OCI-M2 (cell line): Measurements from ENCODE around the gene LYG2.
"Not testable (repeated sequence)": the region's sequence is repeated elsewhere in the genome, so short reads cannot be mapped to it uniquely, and the experiment has no call there.

Experiments
- DNase-seq: peaks from one replicate; lab custom pipeline; 2025; ENCODE audit not compliant: unreplicated experiment; lab: John Stamatoyannopoulos, UW

Gene LYG2, protein sequence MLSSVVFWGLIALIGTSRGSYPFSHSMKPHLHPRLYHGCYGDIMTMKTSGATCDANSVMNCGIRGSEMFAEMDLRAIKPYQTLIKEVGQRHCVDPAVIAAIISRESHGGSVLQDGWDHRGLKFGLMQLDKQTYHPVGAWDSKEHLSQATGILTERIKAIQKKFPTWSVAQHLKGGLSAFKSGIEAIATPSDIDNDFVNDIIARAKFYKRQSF

DNA sequence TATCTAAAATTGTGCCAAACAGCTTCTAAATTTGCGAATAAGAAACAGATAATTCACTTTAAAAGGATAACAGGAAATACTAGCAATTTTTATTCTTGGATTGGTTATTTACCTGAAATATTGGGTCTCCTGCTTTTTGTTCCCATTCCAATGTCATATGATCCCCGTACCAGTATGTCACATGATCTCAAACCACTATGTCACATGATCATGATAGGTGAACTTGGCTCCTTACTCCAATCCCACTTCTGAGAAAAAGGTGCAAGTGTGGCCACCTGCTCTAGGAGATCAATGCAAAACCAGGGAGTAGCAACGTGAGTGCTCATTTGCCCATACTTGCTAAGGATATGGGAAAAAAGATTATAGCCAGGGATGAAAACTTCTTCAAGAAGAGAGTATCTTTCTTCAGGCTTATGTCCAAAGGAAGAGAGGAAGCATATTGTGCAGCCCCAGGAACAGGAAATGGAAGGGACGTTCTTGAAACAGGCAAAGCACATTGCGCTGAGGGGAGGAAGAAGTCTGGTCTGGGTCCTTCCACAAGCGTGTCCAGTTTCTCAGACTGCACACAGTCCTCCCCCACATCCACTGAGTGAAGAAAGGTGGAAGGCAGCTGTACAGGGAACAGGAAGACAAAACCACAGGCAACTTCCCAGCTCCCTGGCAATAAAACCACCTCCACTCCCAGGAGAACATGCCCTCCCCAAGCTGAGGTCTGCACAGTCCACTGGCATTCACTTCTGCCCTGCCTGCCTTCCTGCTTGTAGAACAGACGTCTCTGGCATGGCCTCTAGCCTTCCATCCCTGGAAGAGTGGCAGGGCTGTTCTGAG is at the start of gene LYG2:
LYG2 (minus strand) TSS at position 176 of the 828 bp plus-strand sequence. CDS start 1,406 bp downstream, outside the sequence.
- DNase-seq: no peak

- not testable (repeated sequence) for DNase-seq
Observed at GRCh38 chr2:99301097-99301496, 45.6 kb upstream of the LYG2 start, which contains the start of gene LYG1. LYG1 (minus strand) TSS chr2:99301197; CDS start chr2:99295670, 5,527 bp downstream.

DNA sequence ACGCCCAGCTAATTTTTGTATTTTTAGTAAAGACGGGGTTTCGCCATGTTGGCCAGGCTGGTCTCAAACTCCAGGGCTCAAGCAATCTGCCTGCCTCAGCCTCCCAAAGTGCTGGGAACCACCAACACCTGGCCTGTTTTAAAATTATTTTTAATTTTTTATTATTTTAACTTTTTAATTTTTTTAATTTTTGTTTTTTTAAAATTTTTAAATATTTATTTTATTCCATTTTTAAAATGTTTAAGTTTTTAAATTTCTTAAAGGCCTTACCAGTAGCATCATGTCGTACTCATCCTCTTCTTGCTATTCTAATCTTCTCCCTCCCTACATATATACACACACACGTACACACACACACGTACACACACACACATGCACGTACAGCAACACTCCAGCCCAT is 44.1 kb upstream of the LYG2 start:
- no peak for DNase-seq

GRCh38 chr2:99297994-99298393 is 42.5 kb upstream of the LYG2 start:
- DNase-seq: no peak

GRCh38 chr2:99285526-99285925 is 30.1 kb upstream of the LYG2 start:
- no peak for DNase-seq

GRCh38 chr2:99279969-99280695 is 24.7 kb upstream of the LYG2 start:
- DNase-seq: no peak

DNA sequence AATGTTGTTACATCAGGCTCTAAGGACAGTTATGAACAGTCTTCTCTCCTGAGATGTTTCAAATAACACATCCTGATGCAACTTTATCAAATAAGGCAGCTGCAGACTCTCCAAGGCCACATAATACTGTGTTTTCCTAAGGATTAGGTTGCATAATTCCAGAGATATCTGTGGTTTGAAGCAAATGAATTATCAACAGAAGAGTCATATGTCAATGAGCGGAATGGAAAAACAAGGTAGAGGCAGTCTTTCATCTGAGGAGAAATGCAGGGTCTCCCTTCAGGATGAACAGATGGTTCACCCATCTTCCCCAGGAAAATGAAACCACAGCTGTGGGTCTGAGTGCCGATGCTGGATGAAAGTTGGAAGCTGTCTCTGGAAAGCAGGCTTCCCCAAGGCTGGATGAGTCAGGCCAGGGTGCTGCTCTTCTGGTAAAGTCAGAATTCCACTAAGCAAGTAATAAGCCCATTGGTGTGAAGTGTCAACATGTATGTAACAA is 23.4 kb upstream of the LYG2 start:
- DNase-seq: no peak

DNA sequence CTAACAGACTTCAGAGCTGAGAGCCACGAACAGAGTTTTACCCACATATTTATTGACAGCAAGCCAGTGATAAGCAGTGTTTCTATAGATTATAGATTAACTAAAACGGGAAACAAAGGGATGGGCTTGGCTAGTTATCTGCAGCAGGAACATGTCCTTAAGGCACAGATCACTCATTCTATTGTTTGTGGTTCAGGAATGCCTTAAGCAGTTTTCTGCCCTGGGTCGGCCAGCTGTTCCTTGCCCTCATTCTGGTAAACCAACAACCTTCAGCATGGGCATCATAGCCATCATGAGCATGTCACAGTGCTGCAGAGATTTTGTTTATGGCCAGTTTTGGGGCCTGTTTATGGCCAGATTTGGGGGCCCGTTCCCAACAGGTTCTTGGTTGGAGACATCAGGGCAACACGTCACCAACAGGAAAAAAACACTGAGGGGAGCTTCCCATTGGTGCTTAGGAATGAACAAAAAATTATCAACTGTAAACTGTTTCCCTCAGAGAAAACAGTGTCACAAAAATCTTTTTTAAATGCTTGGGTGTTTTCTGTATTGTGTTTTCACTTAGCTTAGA is 22.8 kb upstream of the LYG2 start:
- DNase-seq: not testable (repeated sequence)

GRCh38 chr2:99275882-99276281 is 20.4 kb upstream of the LYG2 start:
- no peak for DNase-seq

GRCh38 chr2:99261242-99261641 is 5.8 kb upstream of the LYG2 start:
- no peak for DNase-seq

- DNase-seq: no peak
Observed at GRCh38 chr2:99260184-99260583, 4.7 kb upstream of the LYG2 start.

DNA sequence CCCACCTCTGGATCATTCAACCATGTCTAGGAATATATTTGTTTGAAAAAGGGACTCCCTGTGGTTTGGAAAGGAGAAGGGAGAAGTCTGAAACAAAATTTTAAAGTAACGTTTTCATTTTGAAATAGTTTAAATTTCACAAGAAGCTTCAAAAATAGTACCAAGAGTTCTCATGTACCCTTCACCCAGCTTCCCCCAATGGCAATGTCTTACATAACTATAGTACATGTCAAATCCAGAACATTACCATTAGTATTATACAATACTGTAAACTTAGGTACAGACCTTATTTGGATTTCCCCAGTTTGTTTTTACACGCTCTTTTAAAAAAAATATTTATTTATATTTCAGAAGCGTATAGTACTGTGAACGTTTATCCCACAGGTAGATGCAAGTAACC is 4.0 kb upstream of the LYG2 start:
- DNase-seq: no peak

DNA sequence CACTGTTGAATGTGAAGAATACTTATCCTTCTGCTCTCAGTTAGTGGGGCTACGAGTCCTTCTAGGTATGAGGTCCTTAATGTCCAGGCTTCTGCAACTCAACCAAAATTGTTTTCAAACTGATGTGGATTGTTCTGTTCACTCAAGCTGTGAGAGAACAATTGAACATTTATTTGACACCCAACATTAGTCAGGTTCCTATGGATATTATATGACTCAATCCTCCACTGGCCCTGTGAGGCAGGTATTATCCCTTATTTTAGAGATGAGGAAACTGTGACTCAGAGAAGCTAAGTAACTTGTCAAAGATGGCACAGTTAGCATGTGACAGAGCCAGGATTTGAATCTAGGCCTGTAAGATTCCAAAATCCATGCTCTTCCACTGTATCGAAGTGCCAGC is 1.2 kb upstream of the LYG2 start:
- no peak for DNase-seq

DNA sequence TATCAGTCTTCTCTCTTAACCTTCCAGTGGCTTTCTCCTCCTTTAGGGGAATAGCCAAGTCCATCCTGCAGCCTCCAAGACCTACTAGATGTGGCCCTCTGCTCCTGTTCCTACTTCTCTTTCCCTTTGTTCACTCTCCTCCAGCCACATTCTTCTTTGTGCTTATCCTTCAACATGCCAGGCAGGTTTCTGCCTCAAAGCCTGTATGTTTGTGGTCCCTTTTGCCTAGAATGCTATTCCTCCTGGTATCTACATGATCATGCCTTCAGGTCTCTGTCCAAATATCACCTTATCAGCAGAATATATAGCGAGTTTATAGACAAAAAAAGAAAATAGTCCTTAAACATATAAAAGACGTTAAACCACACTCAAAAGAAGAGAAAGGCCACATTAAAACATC is 5.5 kb downstream of the LYG2 start:
- DNase-seq: no peak

- DNase-seq: no peak
Observed at GRCh38 chr2:99242151-99242550, 13.3 kb downstream of the LYG2 start.

GRCh38 chr2:99240431-99240830 is 15.0 kb downstream of the LYG2 start:
- DNase-seq: no peak

GRCh38 chr2:99238599-99238998 is 16.9 kb downstream of the LYG2 start:
- DNase-seq: no peak

DNA sequence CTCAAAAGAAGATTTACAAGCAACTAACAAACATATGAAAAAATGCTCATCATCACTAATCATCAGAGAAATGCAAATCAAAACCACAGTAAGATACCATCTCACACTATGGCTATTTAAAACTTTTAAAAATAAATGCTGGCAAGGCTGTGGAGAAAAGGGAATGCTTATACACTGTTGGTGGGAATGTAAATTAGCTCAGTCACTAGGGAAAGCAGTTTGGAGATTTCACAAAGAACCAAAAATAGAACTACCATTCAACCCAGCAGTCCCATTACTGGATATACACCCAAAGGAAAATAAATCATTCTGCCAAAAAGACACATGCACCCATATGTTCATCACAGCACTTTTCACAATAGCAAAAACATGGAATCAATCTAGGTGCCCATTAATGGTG is 22.3 kb downstream of the LYG2 start:
- not testable (repeated sequence) for DNase-seq

DNA sequence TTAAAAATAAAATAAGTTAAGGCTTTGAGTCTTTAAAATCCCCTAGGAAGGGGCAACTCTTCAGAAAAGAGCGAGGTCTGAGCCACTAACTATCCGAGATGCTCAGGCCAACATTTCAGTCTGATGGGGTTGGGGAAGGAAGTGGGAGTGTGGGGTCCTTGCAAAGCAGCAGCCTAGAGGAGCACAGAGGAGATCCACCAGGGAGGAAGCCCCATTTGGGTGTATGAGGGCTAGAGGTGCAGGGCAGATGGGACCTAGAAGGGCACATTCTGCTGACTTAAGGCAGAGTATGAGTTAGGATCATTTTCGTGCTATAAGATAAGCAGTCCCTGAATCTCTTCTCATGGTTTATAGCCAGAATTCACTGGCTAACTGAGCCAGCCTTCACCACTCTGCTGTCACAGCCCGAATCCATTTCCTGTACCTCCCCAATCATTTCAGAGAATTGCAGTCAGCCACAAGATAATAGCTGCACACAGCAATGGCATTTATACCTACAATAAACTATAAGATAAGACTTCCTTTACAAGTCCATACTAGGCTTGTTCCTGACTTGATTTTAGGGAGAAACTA is 37.5 kb downstream of the LYG2 start:
- no peak for DNase-seq

GRCh38 chr2:99216096-99216495 is 39.4 kb downstream of the LYG2 start:
- DNase-seq: no peak

DNA sequence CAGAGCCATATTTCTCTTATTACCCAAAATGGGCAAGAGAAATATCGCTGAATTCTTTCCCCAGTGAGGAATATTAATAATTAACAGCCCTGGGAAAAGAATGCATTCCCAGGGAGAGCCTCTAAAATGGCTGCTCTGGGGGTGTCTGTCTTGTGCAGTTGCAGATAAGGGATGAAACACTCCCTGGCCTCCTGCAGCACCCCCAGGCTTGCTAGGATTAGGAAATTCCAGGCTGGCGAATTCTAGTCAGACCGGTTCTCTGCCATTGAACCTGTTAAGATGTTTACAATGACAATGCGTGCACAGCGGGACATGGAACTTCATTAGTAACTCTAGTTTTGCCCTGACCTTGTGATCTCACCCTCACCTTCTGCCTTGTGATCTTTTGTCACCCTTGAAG is 50.0 kb downstream of the LYG2 start:
- no peak for DNase-seq
